Neural cell (in vitro differentiated cells): ENCODE measurements around the gene TMEM208. TPM values are rescaled to one million over a fixed set of nuclear protein-coding genes. Genes with fewer than 3 reads are reported as not detected.

Experiments
- H2AFZ ChIP-seq: fragments of 200-600, 300-800 bp; sonication (generic), shearing (Covaris generic); 2 replicates; pipeline ENCODE4 v1.6.0; 2014; ENCODE audit warnings: low read depth, mild to moderate bottlenecking, antibody characterized with exemption, low read length, moderate library complexity
- H3F3A ChIP-seq: fragments of 200-600 bp; shearing (Covaris generic); 2 replicates; pipeline ENCODE4 v1.6.1; 2016; ENCODE audit warnings: mild to moderate bottlenecking, moderate library complexity, mixed read lengths, antibody characterized with exemption, low read length; ENCODE audit not compliant: insufficient read depth, poor library complexity, severe bottlenecking
- H3K27ac ChIP-seq: fragments of 200-600, 300-800 bp; sonication (generic), shearing (Covaris generic); 2 replicates; pipeline ENCODE4 v1.5.1; 2014; ENCODE audit warnings: mild to moderate bottlenecking, low read length, moderate library complexity
- H3K27me3 ChIP-seq: fragments of 300-800, 200-600 bp; sonication (generic), shearing (Covaris generic); 2 replicates; pipeline ENCODE4 v1.6.0; 2014; ENCODE audit warnings: mild to moderate bottlenecking, low read depth, low read length, moderate library complexity; ENCODE audit not compliant: insufficient read depth
- H3K36me3 ChIP-seq: fragments of 300-800, 200-600 bp; sonication (generic), shearing (Covaris generic); 2 replicates; pipeline ENCODE4 v1.5.1; 2014; ENCODE audit warnings: mild to moderate bottlenecking, antibody characterized with exemption, low read length, moderate library complexity; ENCODE audit not compliant: insufficient read depth
- H3K4me2 ChIP-seq: fragments of 300-800, 200-600 bp; sonication (generic), shearing (Covaris generic); 2 replicates; pipeline ENCODE4 v1.6.0; 2014; ENCODE audit warnings: mild to moderate bottlenecking, low read length
- H3K4me3 ChIP-seq: fragments of 300-800, 200-600 bp; sonication (generic), shearing (Covaris generic); 2 replicates; pipeline ENCODE4 v1.5.1; 2014; ENCODE audit warnings: mild to moderate bottlenecking, low read length, moderate library complexity
- H3K79me2 ChIP-seq: fragments of 200-600 bp; shearing (Covaris generic); replicated peaks from 2 replicates; pipeline ENCODE4 v1.6.0; 2014; ENCODE audit warnings: mild to moderate bottlenecking, low read length, moderate library complexity; ENCODE audit not compliant: insufficient read depth
- H3K9ac ChIP-seq: fragments of 300-800, 200-600 bp; sonication (generic), shearing (Covaris generic); 2 replicates; pipeline ENCODE4 v1.6.1; 2016; ENCODE audit warnings: mild to moderate bottlenecking, low read length, mixed read lengths
- H3K9me2 ChIP-seq: fragments of 200-600 bp; shearing (Covaris generic); 2 replicates; pipeline ENCODE4 v1.6.1; 2016; ENCODE audit warnings: mild to moderate bottlenecking, low read length, mixed read lengths; ENCODE audit not compliant: insufficient read depth
- H3K9me3 ChIP-seq: fragments of 200-600, 300-800 bp; sonication (generic), shearing (Covaris generic); 2 replicates; pipeline ENCODE4 v1.6.1; 2016; ENCODE audit warnings: mild to moderate bottlenecking, mixed run types, low read length, moderate library complexity, mixed read lengths
- H4K20me1 ChIP-seq: fragments of 200-600 bp; shearing (Covaris generic); 2 replicates; pipeline ENCODE4 v1.6.1; 2016; ENCODE audit warnings: mild to moderate bottlenecking, mixed run types; ENCODE audit not compliant: insufficient read depth
- EP300 ChIP-seq: fragments of 450-650 bp; conservative IDR thresholded peaks from 2 replicates; pipeline ENCODE4 v1.6.1; 2014; ENCODE audit warnings: antibody characterized with exemption, mild to moderate bottlenecking, moderate library complexity; ENCODE audit not compliant: poor library complexity, severe bottlenecking
- EZH2 ChIP-seq: fragments of 200-600, 300-800 bp; shearing (Covaris generic), sonication (generic); IDR thresholded peaks from 2 replicates; pipeline ENCODE4 v1.6.1; 2014; ENCODE audit warnings: antibody characterized with exemption, low read length, borderline replicate concordance, mild to moderate bottlenecking; ENCODE audit not compliant: insufficient read depth, poor library complexity, severe bottlenecking
- MXI1 ChIP-seq: fragments of 450-650 bp; conservative IDR thresholded peaks from 2 replicates; pipeline ENCODE4 v1.6.1; 2014; ENCODE audit warnings: antibody characterized with exemption, mild to moderate bottlenecking; ENCODE audit not compliant: poor library complexity, severe bottlenecking
- POLR2AphosphoS5 ChIP-seq: IDR thresholded peaks from 2 replicates; pipeline ENCODE4 v1.6.1; 2012
- RAD21 ChIP-seq: fragments of 450-650 bp; conservative IDR thresholded peaks from 2 replicates; pipeline ENCODE4 v1.6.1; 2014; ENCODE audit warnings: antibody characterized with exemption, mild to moderate bottlenecking, moderate library complexity
- SMC3 ChIP-seq: fragments of 450-650 bp; conservative IDR thresholded peaks from 2 replicates; pipeline ENCODE4 v1.6.1; 2014; ENCODE audit warnings: antibody characterized with exemption, mild to moderate bottlenecking, moderate library complexity; ENCODE audit not compliant: poor library complexity
- TAF1 ChIP-seq: IDR thresholded peaks from 2 replicates; pipeline ENCODE4 v1.6.1; 2012; ENCODE audit warnings: low read depth
- polyA plus RNA-seq: library from polyadenylated mRNA; depleted of rRNA; stranded (reverse); fragments of >200 nt; gene quantifications from 2 replicates; pipeline ENCODE4 v1.2.3, GENCODE V29; 2014
- TF ChIP-seq, protein P1 (sequence below): IDR thresholded peaks from 2 replicates; pipeline ENCODE4 v1.6.1; 2012; ENCODE audit warnings: borderline replicate concordance
- TF ChIP-seq, protein P2 (sequence below): fragments of 450-650 bp; IDR thresholded peaks from 2 replicates; pipeline ENCODE4 v1.5.1; 2014; ENCODE audit warnings: antibody characterized with exemption, mild to moderate bottlenecking, moderate library complexity; ENCODE audit not compliant: poor library complexity, severe bottlenecking

Gene TMEM208
- polyA plus RNA-seq, 1 donor from 2014 or later: 53.5 TPM

DNA sequence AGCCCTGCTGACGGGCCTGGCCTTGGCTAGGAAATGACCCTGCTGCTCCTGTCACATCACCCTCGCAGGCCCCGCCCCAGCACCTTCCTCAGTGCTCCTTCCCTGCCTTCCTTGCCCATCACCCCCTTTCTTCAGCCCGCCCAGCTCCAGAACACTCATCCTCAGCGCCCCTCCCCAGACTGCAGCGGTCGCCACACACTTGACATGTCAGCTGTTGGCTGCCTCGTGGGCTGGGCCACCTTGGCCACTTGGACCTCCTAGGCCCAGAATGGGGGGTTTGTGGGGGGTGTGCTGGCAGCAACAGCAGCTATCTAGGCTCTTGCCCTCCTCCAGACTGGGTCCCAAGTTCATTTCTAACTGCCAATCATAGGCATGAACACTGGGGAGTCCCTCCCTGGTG is 17.4 kb upstream of the TMEM208 start:
- Histone ChIP-seq H3K4me2 (no peak overlapping the region), H4K20me1 (no peaks in the 10 kb centered on the region), H3K9ac (no peak overlapping the region), H3K27me3 (no peaks in the 10 kb centered on the region), H3K79me2 (no peaks in the 10 kb centered on the region), H3K9me3 (no peaks in the 10 kb centered on the region), H2AFZ (no peak overlapping the region), H3K9me2 (no peaks in the 10 kb centered on the region), H3F3A (no peaks in the 10 kb centered on the region), H3K4me3 (no peak overlapping the region), H3K36me3 (no peaks in the 10 kb centered on the region), H3K27ac (no peak overlapping the region)
- no peak for TF ChIP-seq RAD21
- TF ChIP-seq MXI1: no peak
- TF ChIP-seq, protein P1, sequence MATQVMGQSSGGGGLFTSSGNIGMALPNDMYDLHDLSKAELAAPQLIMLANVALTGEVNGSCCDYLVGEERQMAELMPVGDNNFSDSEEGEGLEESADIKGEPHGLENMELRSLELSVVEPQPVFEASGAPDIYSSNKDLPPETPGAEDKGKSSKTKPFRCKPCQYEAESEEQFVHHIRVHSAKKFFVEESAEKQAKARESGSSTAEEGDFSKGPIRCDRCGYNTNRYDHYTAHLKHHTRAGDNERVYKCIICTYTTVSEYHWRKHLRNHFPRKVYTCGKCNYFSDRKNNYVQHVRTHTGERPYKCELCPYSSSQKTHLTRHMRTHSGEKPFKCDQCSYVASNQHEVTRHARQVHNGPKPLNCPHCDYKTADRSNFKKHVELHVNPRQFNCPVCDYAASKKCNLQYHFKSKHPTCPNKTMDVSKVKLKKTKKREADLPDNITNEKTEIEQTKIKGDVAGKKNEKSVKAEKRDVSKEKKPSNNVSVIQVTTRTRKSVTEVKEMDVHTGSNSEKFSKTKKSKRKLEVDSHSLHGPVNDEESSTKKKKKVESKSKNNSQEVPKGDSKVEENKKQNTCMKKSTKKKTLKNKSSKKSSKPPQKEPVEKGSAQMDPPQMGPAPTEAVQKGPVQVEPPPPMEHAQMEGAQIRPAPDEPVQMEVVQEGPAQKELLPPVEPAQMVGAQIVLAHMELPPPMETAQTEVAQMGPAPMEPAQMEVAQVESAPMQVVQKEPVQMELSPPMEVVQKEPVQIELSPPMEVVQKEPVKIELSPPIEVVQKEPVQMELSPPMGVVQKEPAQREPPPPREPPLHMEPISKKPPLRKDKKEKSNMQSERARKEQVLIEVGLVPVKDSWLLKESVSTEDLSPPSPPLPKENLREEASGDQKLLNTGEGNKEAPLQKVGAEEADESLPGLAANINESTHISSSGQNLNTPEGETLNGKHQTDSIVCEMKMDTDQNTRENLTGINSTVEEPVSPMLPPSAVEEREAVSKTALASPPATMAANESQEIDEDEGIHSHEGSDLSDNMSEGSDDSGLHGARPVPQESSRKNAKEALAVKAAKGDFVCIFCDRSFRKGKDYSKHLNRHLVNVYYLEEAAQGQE: no peak
- TF ChIP-seq EZH2: no peak
- no peak for TF ChIP-seq EP300
- TF ChIP-seq, protein P2, sequence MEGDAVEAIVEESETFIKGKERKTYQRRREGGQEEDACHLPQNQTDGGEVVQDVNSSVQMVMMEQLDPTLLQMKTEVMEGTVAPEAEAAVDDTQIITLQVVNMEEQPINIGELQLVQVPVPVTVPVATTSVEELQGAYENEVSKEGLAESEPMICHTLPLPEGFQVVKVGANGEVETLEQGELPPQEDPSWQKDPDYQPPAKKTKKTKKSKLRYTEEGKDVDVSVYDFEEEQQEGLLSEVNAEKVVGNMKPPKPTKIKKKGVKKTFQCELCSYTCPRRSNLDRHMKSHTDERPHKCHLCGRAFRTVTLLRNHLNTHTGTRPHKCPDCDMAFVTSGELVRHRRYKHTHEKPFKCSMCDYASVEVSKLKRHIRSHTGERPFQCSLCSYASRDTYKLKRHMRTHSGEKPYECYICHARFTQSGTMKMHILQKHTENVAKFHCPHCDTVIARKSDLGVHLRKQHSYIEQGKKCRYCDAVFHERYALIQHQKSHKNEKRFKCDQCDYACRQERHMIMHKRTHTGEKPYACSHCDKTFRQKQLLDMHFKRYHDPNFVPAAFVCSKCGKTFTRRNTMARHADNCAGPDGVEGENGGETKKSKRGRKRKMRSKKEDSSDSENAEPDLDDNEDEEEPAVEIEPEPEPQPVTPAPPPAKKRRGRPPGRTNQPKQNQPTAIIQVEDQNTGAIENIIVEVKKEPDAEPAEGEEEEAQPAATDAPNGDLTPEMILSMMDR: no peak
- no peak for TF ChIP-seq POLR2AphosphoS5
- no peak for TF ChIP-seq TAF1
- no peak for TF ChIP-seq SMC3

DNA sequence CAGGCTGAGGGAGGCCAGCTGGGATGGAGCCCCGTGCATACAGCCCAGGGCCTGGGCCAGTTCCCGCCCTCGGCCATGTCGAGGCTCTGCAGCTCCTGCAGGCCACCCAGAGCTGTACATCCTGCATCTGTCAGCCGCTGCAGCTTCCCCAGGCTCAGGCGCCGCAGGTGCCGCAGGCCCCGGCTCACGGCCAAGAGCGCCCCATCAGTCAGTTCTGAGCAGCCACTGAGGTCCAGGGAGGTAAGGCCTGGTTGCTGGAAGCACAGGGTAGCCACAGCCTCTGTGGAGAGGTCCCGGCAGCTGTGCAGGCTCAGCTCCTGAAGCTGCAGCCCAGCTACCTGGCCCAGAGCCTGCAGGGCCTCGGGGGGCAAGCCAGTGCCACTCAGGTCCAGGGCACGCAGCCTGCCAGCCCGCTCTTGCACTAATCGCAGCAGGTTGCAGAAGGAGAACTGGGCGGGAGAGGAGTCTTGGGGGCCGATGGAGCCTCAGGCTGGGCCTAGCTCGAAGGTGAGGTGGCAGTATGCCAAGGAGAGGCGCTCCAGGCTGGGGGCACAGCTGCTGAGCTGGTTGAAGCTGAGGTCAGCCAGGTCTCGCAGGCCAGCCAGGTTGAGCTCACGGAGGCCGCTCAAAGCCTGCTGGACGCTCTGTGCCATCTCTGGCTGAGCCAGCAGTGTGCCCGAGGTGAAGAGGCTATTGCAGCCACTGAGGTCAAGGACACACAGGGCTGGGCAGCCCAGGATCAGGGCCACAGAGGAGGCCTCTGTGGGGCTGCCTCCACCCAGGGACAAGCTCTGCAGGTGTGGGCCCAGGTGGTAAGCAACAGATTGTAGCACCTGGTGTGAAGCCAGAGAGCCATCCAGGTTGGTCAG is 16.6 kb upstream of the TMEM208 start:
- H3K36me3 ChIP-seq: no peaks in the 10 kb centered on the region
- no peaks in the 10 kb centered on the region for H3F3A ChIP-seq
- H4K20me1 ChIP-seq: no peaks in the 10 kb centered on the region

More for the DNA sequence above, 16.6 kb upstream of the TMEM208 start:
- Histone ChIP-seq H3K27me3 (no peaks in the 10 kb centered on the region), H2AFZ (no peak overlapping the region), H3K4me2 (no peak overlapping the region), H3K9me2 (no peaks in the 10 kb centered on the region), H3K9me3 (no peaks in the 10 kb centered on the region), H3K9ac (no peak overlapping the region), H3K79me2 (no peaks in the 10 kb centered on the region), H3K4me3 (no peak overlapping the region), H3K27ac (no peak overlapping the region)
- no peak for TF ChIP-seq SMC3
